22Rv1 (cell line): ENCODE results near the gene HDGFL3.

ENCODE experiments used
- H3K27ac ChIP-seq: fragments of 450-650 bp; 2 replicates; pipeline ENCODE4 v1.5.1; 2017
- ZFX ChIP-seq: fragments of 450-650 bp; IDR thresholded peaks from 2 replicates; pipeline ENCODE4 v1.6.1; 2017; ENCODE audit warnings: antibody characterized with exemption, borderline replicate concordance
- TF ChIP-seq, protein P1 (sequence below): fragments of 450-650 bp; IDR thresholded peaks from 2 replicates; pipeline ENCODE4 v1.5.1; 2017; ENCODE audit warnings: mild to moderate bottlenecking

The HDGFL3 gene

DNA sequence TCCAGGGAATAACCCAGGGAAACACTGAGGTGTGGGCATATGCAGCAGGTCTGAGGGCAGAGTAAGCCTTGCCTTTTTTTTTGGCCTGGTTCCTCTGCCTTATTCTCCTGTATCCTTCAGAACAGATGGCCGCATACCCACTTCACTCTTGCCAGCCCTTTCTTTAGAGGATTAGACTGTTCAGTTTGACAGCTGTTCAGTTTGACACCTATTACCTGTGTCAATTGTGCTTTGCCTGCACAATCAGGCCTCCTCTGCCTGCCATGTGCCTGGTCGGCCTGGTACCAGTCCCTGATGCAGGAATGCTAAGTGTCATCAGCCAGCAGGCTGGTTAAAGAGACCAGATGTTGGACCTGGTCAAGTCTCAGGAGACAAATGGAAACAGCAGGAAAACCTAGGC lies 77.8 kb downstream of the HDGFL3 start:
- TF ChIP-seq ZFX, result no peak
- TF ChIP-seq, protein P1, sequence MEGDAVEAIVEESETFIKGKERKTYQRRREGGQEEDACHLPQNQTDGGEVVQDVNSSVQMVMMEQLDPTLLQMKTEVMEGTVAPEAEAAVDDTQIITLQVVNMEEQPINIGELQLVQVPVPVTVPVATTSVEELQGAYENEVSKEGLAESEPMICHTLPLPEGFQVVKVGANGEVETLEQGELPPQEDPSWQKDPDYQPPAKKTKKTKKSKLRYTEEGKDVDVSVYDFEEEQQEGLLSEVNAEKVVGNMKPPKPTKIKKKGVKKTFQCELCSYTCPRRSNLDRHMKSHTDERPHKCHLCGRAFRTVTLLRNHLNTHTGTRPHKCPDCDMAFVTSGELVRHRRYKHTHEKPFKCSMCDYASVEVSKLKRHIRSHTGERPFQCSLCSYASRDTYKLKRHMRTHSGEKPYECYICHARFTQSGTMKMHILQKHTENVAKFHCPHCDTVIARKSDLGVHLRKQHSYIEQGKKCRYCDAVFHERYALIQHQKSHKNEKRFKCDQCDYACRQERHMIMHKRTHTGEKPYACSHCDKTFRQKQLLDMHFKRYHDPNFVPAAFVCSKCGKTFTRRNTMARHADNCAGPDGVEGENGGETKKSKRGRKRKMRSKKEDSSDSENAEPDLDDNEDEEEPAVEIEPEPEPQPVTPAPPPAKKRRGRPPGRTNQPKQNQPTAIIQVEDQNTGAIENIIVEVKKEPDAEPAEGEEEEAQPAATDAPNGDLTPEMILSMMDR, result no peak
- no peak overlapping the region for H3K27ac ChIP-seq

DNA sequence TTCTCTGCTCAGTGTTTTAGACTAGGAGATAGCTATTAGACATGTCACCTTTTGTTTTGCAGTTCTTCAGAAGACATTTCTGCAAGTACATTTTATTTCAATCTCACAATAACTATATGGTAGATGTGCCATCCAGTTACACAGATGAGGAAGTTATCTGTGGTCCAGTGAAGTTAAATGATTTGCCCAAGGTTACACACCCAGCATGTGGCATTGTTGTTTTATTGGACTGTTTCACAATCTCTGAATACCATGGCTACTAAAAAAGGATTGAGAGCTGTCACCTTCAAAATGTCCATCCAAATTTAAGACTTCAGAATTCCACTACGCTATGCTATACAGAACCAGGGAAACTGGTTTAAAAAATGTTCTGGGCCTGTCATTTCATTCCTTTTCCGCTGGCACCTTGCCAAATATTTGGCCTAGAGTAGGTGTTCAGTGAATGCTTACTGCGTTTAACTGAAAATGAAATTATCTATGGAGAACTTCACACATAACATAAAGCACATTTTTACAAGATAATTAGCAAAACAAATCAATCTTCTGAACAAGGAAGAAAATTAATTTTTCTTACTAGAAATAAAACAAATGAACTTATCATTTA lies 80.0 kb downstream of the HDGFL3 start:
- TF ChIP-seq, protein P1, result no peak
- no peak for TF ChIP-seq ZFX
- no peak overlapping the region for H3K27ac ChIP-seq

DNA sequence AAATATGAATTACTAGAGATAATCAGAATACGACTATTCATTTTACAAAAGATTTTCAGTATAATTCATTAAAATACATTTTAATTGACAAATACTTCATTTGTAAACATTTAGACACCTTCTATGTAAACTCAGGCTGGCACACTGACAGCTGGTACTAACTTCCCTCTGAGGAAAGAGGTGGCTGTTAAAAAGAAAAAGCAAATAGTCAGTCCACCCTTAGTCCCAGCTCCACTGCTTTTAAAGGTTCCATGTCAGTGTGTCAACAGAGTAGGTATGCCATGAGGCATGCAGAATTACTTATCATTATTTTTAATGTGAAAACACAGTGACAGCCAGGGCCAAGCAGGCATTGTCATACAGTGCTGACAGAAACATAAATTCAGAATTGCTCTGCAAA lies 84.1 kb downstream of the HDGFL3 start:
- TF ChIP-seq, protein P1, result no peak
- TF ChIP-seq ZFX, result no peak
- H3K27ac ChIP-seq, result no peak overlapping the region

DNA sequence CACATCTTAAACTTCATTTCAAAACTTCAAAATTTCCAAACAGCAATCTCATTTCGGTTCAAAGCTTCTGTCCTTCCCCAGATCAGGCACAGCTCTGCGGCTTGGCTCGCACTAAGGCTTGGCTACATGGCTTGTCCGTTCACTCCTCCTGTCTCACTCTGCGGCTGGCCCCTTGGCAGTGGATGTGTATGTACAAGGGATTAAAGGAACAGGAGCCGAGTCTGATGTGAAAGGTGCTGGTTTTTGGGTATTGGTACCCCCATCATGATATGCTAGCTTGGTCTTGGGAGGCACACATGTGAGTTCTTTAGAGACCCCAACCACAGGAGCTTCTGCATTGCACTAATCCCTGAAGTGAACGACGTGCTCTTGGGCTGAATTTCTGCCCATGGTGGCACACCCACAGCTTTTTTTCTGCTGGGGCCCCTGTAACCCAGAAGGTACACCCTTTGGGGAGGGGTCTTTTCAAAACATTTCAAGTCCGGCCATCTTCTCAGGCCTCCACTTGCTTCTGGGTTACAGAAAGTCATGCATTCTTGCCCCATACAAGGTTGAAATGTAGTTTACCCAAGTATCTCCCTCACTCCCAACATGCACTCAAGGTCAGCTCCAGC lies 87.5 kb downstream of the HDGFL3 start:
- TF ChIP-seq, protein P1, result no peak
- TF ChIP-seq ZFX, result no peak

DNA sequence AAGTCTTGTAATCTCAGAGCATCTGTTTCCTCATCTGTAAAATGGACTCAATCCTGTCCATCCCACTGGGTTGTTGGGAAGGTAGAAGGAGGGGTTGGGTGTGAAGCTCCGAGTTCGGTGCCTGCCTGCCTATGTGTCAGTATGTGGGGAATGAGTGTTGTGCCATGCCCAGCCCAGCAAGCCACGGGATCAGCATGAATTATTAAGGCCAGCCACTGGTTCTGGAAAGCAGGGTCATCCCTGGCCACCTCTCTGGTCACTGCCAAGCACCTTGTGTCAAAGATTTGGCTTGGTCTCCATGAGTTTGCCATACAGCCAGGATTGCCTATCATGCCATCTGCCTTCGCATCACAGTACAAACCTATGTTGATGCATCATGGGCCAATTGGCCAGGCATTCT lies 88.7 kb downstream of the HDGFL3 start:
- no peak overlapping the region for H3K27ac ChIP-seq
- TF ChIP-seq, protein P1, result no peak
- TF ChIP-seq ZFX, result no peak

More for the DNA sequence above, 87.5 kb downstream of the HDGFL3 start:
- H3K27ac ChIP-seq, result no peak overlapping the region

DNA sequence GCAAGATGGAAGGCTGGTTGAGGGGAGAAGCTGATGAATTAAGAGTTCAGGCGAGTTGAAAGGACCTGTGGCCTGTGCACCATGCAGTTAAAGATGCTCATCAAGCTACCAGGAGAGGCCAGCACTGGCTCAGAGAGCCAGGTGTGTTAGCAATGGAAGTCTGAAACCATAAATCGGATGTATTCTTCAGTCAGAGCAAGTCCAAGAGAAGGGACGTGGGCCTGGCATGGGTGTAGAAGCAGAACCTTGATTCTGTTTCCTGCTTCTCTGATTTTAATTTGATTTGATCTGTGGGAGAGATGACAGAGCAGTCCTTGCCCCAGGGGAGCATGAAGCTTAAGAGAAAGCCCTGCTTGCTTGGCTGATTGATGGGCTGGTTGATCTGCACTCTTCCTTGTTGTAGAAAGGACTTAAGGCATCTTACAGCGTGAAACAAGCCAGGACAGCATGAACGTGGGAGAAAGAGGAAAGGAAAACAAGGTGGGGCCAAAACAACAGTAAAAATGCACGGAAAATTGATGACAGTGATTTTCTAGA lies 89.3 kb downstream of the HDGFL3 start:
- H3K27ac ChIP-seq, result no peak overlapping the region
- TF ChIP-seq, protein P1, result no peak
- no peak for TF ChIP-seq ZFX
